Activated CD8-positive, alpha-beta T cell treated with anti-CD3 and anti-CD28 coated beads for 36 hours (primary cell): ENCODE measurements around the gene ENAH. TPM values are rescaled to one million over a fixed set of nuclear protein-coding genes. Genes with fewer than 3 reads are reported as not detected.

ENCODE experiments used
- ATAC-seq: fragments of 200-7000 bp; cut with Tn5 transposase; one replicate; pipeline ENCODE4 v1.10.0; 2021; ENCODE audit warnings: mild to moderate bottlenecking, moderate library complexity
- CTCF ChIA-PET: fragments of 350-600 bp; sonication (Branson Sonifier 250); formaldehyde crosslinking; loops from one replicate; lab custom pipeline; 2021; ENCODE audit warnings: antibody characterized with exemption; lab: Charles Lee
- POLR2A ChIA-PET: fragments of 350-600 bp; sonication (Branson Sonifier 250); formaldehyde crosslinking; loops from one replicate; lab custom pipeline; 2021; ENCODE audit warnings: antibody characterized with exemption; lab: Charles Lee
- DNase-seq: peaks from one replicate; pipeline ENCODE4 v3.0.0-alpha.2; 2020
- H3K27ac Mint-ChIP-seq: one replicate; pipeline ENCODE4 v1.8.0; 2021; ENCODE audit warnings: mild to moderate bottlenecking, mixed read lengths
- H3K27me3 Mint-ChIP-seq: one replicate; pipeline ENCODE4 v1.8.0; 2021; ENCODE audit warnings: mixed read lengths
- H3K36me3 Mint-ChIP-seq: one replicate; pipeline ENCODE4 v1.8.0; 2021; ENCODE audit warnings: low read depth, mixed read lengths
- H3K4me1 Mint-ChIP-seq: one replicate; pipeline ENCODE4 v1.8.0; 2021; ENCODE audit warnings: low read depth, mixed read lengths
- H3K4me3 Mint-ChIP-seq: one replicate; pipeline ENCODE4 v1.8.0; 2021; ENCODE audit warnings: mild to moderate bottlenecking, moderate library complexity, mixed read lengths
- H3K9me3 Mint-ChIP-seq: one replicate; pipeline ENCODE4 v1.8.0; 2021; ENCODE audit warnings: mixed read lengths
- intact Hi-C: fragments of 100-400 bp; cut with micrococcal nuclease; formaldehyde crosslinking; loops from one replicate; pipeline ENCODE4 v1.10.0; 2022
- total RNA-seq, 2 experiments: library from RNA; stranded (reverse); gene quantifications; one replicate each; pipeline ENCODE4 v1.2.3, GENCODE V29; 2021
- TF ChIP-seq, protein P1 (sequence below): fragments of 200-600 bp; IDR thresholded peaks from one replicate; pipeline ENCODE4 v1.8.0; 2022; ENCODE audit warnings: antibody characterized with exemption, mild to moderate bottlenecking

Gene ENAH
- total RNA-seq, 2 experiments from 2014 or later: 0.51 to 0.65 TPM

DNA sequence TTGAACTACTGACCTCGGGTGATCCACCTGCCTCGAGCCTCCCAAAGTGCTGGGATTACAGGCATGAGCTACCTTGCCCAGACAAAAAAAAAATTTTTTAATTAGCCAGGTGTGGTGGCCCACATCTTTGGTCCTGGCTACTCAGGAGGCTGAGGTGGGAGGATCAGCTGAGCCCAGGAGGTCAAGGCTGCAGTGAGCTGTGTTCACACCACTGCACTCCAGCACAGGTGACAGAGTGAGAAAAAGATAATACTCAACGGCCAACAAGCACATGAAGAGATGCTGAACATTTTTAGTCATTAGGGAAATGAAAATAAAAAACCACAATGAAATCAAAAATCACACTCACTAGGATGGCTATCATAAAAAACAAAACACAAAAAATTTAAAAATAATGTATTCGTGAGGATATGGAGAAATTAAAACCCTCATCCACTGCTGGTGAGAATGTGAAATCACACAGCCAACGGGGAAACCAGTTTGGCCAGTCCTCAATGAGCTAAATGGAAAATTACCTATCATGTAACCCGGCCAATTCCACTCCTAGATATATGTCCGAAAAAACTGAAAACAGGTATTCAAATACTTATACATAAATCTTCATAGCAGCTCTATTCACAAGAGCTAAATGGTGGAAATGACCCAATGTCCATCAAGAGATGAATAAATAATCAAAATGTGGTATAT, 41.2 kb downstream of the ENAH start:
- TF ChIP-seq, protein P1, sequence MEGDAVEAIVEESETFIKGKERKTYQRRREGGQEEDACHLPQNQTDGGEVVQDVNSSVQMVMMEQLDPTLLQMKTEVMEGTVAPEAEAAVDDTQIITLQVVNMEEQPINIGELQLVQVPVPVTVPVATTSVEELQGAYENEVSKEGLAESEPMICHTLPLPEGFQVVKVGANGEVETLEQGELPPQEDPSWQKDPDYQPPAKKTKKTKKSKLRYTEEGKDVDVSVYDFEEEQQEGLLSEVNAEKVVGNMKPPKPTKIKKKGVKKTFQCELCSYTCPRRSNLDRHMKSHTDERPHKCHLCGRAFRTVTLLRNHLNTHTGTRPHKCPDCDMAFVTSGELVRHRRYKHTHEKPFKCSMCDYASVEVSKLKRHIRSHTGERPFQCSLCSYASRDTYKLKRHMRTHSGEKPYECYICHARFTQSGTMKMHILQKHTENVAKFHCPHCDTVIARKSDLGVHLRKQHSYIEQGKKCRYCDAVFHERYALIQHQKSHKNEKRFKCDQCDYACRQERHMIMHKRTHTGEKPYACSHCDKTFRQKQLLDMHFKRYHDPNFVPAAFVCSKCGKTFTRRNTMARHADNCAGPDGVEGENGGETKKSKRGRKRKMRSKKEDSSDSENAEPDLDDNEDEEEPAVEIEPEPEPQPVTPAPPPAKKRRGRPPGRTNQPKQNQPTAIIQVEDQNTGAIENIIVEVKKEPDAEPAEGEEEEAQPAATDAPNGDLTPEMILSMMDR: no peak
- Mint-ChIP-seq H3K4me1 (no peaks in the 10 kb centered on the region), H3K9me3 (no peaks in the 10 kb centered on the region), H3K27me3 (no peaks in the 10 kb centered on the region), H3K27ac (no peak overlapping the region), H3K4me3 (no peak overlapping the region), H3K36me3 (no peaks in the 10 kb centered on the region)
- intact Hi-C loops: no loop called here
- ATAC-seq: no peak
- CTCF ChIA-PET: no interaction called here
- POLR2A ChIA-PET: no interaction called here
- no peak for DNase-seq

DNA sequence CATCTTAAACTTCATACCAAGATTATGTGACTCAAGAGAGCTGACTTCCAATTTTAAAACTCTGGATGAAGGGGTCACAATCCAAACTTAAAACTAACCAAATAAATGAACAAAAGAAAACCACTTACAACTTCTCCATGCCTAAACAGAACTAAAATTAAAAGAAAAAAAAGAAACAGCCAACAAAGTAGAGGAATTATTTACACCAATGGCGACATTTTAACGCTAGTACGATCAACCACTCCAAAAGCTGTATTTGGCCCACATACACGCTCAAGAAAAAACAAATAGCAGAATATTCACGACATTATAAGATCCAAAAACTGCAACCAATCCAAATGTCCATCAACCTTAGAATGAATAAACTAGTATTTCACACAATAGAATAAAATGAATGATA, 42.4 kb downstream of the ENAH start:
- H3K27ac Mint-ChIP-seq: no peak overlapping the region
- no peaks in the 10 kb centered on the region for H3K36me3 Mint-ChIP-seq
- POLR2A ChIA-PET: interaction anchor here (0.6 to 0.7 kb wide), 2 partner anchors 15 to 424 kb away, joined by 3 to 4 read pairs; no protein-coding TSS in a partner anchor
- H3K27me3 Mint-ChIP-seq: no peaks in the 10 kb centered on the region
- H3K4me1 Mint-ChIP-seq: no peaks in the 10 kb centered on the region
- no peaks in the 10 kb centered on the region for H3K9me3 Mint-ChIP-seq
- no peak for DNase-seq
- no peak overlapping the region for H3K4me3 Mint-ChIP-seq
- intact Hi-C loops: no loop called here
- ATAC-seq: no peak
- CTCF ChIA-PET: no interaction called here
- TF ChIP-seq, protein P1: no peak

DNA sequence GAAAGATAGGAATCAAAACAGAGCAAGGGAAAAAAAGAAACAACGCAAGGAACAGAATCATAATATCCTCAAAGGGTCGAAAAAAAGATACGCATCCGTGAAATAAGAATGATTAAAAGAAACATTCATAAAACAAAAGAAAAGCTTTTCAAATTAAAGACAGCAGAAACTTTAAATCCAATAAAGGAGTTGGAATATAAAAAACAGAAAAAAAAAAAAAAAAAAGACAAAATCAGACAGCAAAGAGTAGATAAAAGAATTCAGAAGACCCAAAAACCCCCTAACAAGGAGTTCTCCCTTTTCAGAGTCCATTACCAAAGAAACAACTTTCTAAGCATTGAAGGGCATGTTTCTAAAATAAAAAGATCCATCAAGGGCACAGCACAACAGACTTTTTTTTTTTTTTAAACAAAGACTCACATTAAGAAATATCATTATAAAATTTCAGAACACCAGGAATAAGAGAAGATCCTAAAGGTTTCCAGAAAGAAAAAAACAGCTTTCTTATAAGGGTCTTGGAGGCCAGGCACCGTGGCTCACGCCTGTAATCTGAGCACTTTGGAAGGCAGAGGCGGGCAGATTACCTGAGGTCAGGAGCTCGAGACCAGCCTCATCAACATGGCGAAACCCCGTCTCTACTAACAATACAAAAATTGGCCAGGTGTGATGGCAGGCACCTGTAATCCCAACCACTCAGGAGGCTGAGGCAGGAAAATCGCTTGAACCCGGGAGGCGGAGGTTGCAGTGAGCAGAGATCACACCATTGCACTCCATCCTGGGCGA, 44.7 kb downstream of the ENAH start:
- CTCF ChIA-PET: no interaction called here
- no peak overlapping the region for H3K27ac Mint-ChIP-seq

DNA sequence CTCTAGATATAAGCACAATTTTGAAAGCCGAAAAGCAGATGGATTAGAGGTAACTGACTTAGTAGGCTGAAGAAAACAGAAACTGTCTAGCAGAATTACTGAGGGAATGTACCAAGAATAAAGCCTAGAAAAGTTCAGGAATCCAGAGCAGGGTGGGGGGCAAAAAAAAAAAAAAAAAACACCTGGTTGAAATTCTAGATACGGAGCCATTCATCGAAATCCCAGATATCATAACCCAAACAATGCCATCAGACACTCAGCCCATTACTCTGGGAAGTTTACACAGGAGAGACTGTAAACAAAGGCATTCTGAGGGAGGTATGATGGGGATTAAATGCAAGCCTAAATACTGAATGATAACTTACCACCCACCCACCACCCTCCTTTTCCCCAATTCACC, 45.6 kb downstream of the ENAH start:
- TF ChIP-seq, protein P1: no peak
- Mint-ChIP-seq H3K9me3 (no peaks in the 10 kb centered on the region), H3K27ac (no peak overlapping the region), H3K4me3 (no peak overlapping the region), H3K27me3 (no peaks in the 10 kb centered on the region), H3K36me3 (no peaks in the 10 kb centered on the region), H3K4me1 (no peaks in the 10 kb centered on the region)
- DNase-seq (no peak), ATAC-seq (no peak)
- ChIA-PET CTCF (no interaction called here), POLR2A (no interaction called here)
- intact Hi-C loops: no loop called here

More for the DNA sequence above, 44.7 kb downstream of the ENAH start:
- no peaks in the 10 kb centered on the region for H3K9me3 Mint-ChIP-seq
- H3K4me3 Mint-ChIP-seq: no peak overlapping the region
- DNase-seq: no peak
- H3K4me1 Mint-ChIP-seq: no peaks in the 10 kb centered on the region
- ATAC-seq: no peak
- POLR2A ChIA-PET: no interaction called here
- TF ChIP-seq, protein P1: no peak
- H3K27me3 Mint-ChIP-seq: no peaks in the 10 kb centered on the region
- intact Hi-C loops: no loop called here
- no peaks in the 10 kb centered on the region for H3K36me3 Mint-ChIP-seq
